Hepatocyte (in vitro differentiated cells): ENCODE measurements around the gene IZUMO1. TPM values are rescaled to one million over a fixed set of nuclear protein-coding genes. Genes with fewer than 3 reads are reported as not detected.
A peak's percentile ranks its signal among the peaks of the same experiment; 100 is the strongest.

ENCODE experiments used
- DNase-seq: peaks from one replicate; pipeline ENCODE4 v3.0.0-alpha.2; 2016; ENCODE audit warnings: low spot score
- H2AFZ ChIP-seq: fragments of 200-600 bp; sonication (generic); 2 replicates; pipeline ENCODE4 v1.6.0; 2016; ENCODE audit warnings: antibody characterized with exemption, mild to moderate bottlenecking
- H3K27ac ChIP-seq: fragments of 200-600 bp; sonication (generic); 2 replicates; pipeline ENCODE4 v1.5.1; 2016; ENCODE audit warnings: mild to moderate bottlenecking
- H3K27me3 ChIP-seq: fragments of 200-600 bp; sonication (generic); 2 replicates; pipeline ENCODE4 v1.6.1; 2016
- H3K36me3 ChIP-seq: fragments of 200-600 bp; sonication (generic); replicated peaks from 2 replicates; pipeline ENCODE4 v1.5.1; 2016; ENCODE audit warnings: low read depth; ENCODE audit not compliant: insufficient read depth
- H3K4me1 ChIP-seq: fragments of 200-600 bp; sonication (generic); 2 replicates; pipeline ENCODE4 v1.5.1; 2016; ENCODE audit warnings: mild to moderate bottlenecking, moderate library complexity; ENCODE audit not compliant: insufficient read depth
- H3K4me2 ChIP-seq: fragments of 200-600 bp; sonication (generic); 2 replicates; pipeline ENCODE4 v1.6.0; 2016
- H3K4me3 ChIP-seq: fragments of 200-600 bp; sonication (generic); 2 replicates; pipeline ENCODE4 v1.5.1; 2016; ENCODE audit warnings: mild to moderate bottlenecking
- H3K79me2 ChIP-seq: fragments of 200-600 bp; sonication (generic); 2 replicates; pipeline ENCODE4 v1.6.0; 2017; ENCODE audit warnings: mild to moderate bottlenecking
- H3K9me2 ChIP-seq: fragments of 200-600 bp; sonication (generic); replicated peaks from 2 replicates; pipeline ENCODE4 v1.6.0; 2017; ENCODE audit warnings: mild to moderate bottlenecking; ENCODE audit not compliant: insufficient read depth
- H3K9me3 ChIP-seq: fragments of 200-600 bp; sonication (generic); 2 replicates; pipeline ENCODE4 v1.5.1; 2016; ENCODE audit warnings: low read depth, mild to moderate bottlenecking
- H4K20me1 ChIP-seq: fragments of 200-600 bp; sonication (generic); 2 replicates; pipeline ENCODE4 v1.6.0; 2016; ENCODE audit warnings: mild to moderate bottlenecking; ENCODE audit not compliant: insufficient read depth, poor library complexity, severe bottlenecking
- CTCF ChIP-seq: fragments of 200-600 bp; sonication (generic); IDR thresholded peaks from 2 replicates; pipeline ENCODE4 v1.5.1; 2016; ENCODE audit warnings: antibody characterized with exemption, mild to moderate bottlenecking; ENCODE audit not compliant: poor library complexity
- EZH2 ChIP-seq: fragments of 200-600 bp; sonication (generic); IDR thresholded peaks from 2 replicates; pipeline ENCODE4 v1.6.1; 2016; ENCODE audit warnings: antibody characterized with exemption, mild to moderate bottlenecking, borderline replicate concordance
- EZH2phosphoT487 ChIP-seq: fragments of 200-600 bp; sonication (generic); IDR thresholded peaks from one replicate; pipeline ENCODE4 v1.6.1; 2018; ENCODE audit warnings: antibody characterized with exemption, mild to moderate bottlenecking, low read depth, moderate library complexity; ENCODE audit not compliant: unreplicated experiment, severe bottlenecking
- WGBS: methylation state at CpG from one replicate; pipeline ENCODE4 v1.1.6; 2016; ENCODE audit warnings: low lambda C conversion rate; ENCODE audit errors: missing lambda C conversion rate; 5-methylcytosine and 5-hydroxymethylcytosine counted together
- polyA plus RNA-seq: library from polyadenylated mRNA; unstranded; fragments of >200 nt; fragmentation: Nextera tagmentation; extraction: Ambion mirVana; gene quantifications from 2 replicates; pipeline ENCODE4 v1.2.1, GENCODE V29; 2016
- total RNA-seq: library from RNA; depleted of rRNA; stranded (reverse); fragments of >200 nt; gene quantifications from 2 replicates; pipeline ENCODE4 v1.2.3, GENCODE V29; 2014

The IZUMO1 gene
- total and polyA plus RNA-seq, 2 experiments from 2014 or later, result 0.52 to 0.57 TPM

GRCh38 chr19:48734625-48735024, 12.1 kb downstream of the IZUMO1 start:
- Histone ChIP-seq H3K4me1 (peaks cover 9% of the 10 kb centered on the region), H3K4me2 (peak overlapping the region; percentile 92), H3K4me3 (peak overlapping the region; percentile 18), H3K9me3 (no peaks in the 10 kb centered on the region), H3K79me2 (no peaks in the 10 kb centered on the region), H3K36me3 (no peaks in the 10 kb centered on the region), H3K27ac (no peak overlapping the region), H2AFZ (peak overlapping the region; percentile 80), H4K20me1 (no peaks in the 10 kb centered on the region), H3K9me2 (no peaks in the 10 kb centered on the region), H3K27me3 (peaks cover 3% of the 10 kb centered on the region)
- 94% methylated on average over 9 of the region's 9 CpGs for WGBS
- TF ChIP-seq EZH2phosphoT487, result no peak
- no peak for TF ChIP-seq EZH2
- TF ChIP-seq CTCF, result no peak
- no peak for DNase-seq

GRCh38 chr19:48731452-48731851, 15.3 kb downstream of the IZUMO1 start:
- Histone ChIP-seq H3K27ac (no peak overlapping the region), H3K36me3 (no peaks in the 10 kb centered on the region), H3K4me1 (no peaks in the 10 kb centered on the region), H3K27me3 (no peaks in the 10 kb centered on the region), H3K9me2 (no peaks in the 10 kb centered on the region), H3K4me3 (no peak overlapping the region), H3K4me2 (no peak overlapping the region), H2AFZ (no peak overlapping the region), H3K9me3 (no peaks in the 10 kb centered on the region), H3K79me2 (no peaks in the 10 kb centered on the region), H4K20me1 (no peaks in the 10 kb centered on the region)
- WGBS, result 92% methylated on average over 4 of the region's 4 CpGs
- no peak for DNase-seq
- TF ChIP-seq EZH2phosphoT487 (no peak), EZH2 (no peak), CTCF (no peak)

- Histone ChIP-seq H3K36me3 (no peaks in the 10 kb centered on the region), H4K20me1 (no peaks in the 10 kb centered on the region), H3K9me3 (no peaks in the 10 kb centered on the region), H3K27me3 (no peaks in the 10 kb centered on the region), H3K4me2 (no peak overlapping the region), H3K4me1 (no peaks in the 10 kb centered on the region), H3K4me3 (no peak overlapping the region), H2AFZ (no peak overlapping the region), H3K9me2 (no peaks in the 10 kb centered on the region), H3K79me2 (no peaks in the 10 kb centered on the region), H3K27ac (no peak overlapping the region)
- no peak for TF ChIP-seq EZH2
- DNase-seq, result no peak
- 73% methylated on average over 61 of the region's 77 CpGs for WGBS
These were observed 17.6 kb downstream of the IZUMO1 start for GRCh38 chr19:48728911-48729664.

- Histone ChIP-seq H2AFZ (no peak overlapping the region), H3K27ac (no peak overlapping the region)
- 92% methylated on average over 2 of the region's 2 CpGs for WGBS
These were observed 20.2 kb downstream of the IZUMO1 start for GRCh38 chr19:48726556-48726955.

More at GRCh38 chr19:48726556-48726955, 20.2 kb downstream of the IZUMO1 start:
- no peak for TF ChIP-seq EZH2
- TF ChIP-seq EZH2phosphoT487, result no peak
- TF ChIP-seq CTCF, result no peak
- Histone ChIP-seq H3K4me1 (no peaks in the 10 kb centered on the region), H3K27me3 (no peaks in the 10 kb centered on the region), H3K4me3 (no peak overlapping the region), H3K9me3 (no peaks in the 10 kb centered on the region), H3K4me2 (no peak overlapping the region), H4K20me1 (no peaks in the 10 kb centered on the region), H3K9me2 (no peaks in the 10 kb centered on the region), H3K36me3 (no peaks in the 10 kb centered on the region), H3K79me2 (no peaks in the 10 kb centered on the region)
- DNase-seq, result no peak
